ENCODE data around the gene DMC1.
"Not testable (repeated sequence)": the region's sequence is repeated elsewhere in the genome, so short reads cannot be mapped to it uniquely, and the experiment has no call there.

Gene DMC1, protein sequence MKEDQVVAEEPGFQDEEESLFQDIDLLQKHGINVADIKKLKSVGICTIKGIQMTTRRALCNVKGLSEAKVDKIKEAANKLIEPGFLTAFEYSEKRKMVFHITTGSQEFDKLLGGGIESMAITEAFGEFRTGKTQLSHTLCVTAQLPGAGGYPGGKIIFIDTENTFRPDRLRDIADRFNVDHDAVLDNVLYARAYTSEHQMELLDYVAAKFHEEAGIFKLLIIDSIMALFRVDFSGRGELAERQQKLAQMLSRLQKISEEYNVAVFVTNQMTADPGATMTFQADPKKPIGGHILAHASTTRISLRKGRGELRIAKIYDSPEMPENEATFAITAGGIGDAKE

DNA sequence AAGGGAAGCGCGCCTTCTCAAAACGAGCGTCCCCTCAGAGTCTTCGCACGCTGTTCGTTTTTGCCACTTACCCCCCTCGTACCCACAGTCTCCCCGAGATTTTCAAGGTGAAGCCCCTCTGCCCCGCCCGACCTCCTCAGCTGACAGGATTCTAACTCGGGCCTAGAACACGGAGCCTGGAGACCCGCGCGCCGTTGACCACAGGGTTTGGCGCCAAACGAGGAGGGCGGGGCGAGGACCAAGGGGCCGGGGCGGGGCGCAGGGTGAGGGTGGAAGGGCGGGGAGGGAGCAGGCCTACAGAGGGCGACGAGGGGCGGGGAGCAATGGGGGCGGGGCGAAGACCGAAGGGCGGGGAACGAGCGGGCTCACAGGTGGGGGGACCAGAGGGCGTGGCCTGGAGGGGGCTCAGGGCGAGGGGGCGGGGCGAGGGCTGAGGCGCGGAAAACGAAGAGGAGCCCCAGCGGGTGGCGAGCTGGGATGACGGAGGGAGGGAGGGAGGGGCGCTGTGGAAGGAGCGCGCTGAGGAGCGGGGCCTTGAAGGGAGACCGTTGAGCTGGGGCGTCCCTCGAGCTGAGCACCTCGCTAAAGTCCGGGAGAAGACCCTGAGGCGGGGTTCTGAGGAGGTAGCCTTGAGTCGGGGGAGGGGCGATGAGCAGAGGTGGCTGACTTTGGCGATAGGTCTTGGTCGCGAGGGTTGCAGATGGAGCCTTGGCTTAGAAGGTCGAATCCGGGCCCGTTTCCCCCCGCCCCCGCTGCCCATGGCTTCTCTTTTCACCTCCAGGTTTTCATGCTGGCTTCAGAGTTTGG lies at the start of gene DMC1:
DMC1 (minus strand) TSS at position 212 of the 807 bp plus-strand sequence. CDS start 1,927 bp downstream, outside the sequence.
- DNase-seq (ENCODE audit: low spot score): peak; percentile 99
- FAIRE-seq: peak; percentile 81

DNA sequence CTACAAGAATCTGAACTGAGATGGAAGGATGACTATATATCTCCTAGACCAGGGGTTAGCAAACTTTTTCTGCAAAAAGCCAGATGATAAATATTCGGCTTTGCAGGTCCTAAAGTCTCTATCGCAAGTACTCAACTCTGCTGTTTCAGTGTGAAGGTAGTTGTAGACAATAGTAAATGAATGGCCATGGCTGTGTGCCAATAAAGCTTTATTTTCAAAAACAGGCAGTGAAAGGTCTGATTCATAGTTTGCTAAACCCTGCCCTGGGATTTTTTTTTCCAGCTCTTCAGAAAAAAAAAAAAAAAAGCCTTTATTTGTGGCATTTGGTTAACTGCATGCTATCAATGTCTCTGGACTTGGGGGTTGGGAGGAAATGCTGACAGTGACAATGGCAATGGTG lies 48.7 kb upstream of the DMC1 start:
- no peak for DNase-seq (ENCODE audit: low spot score)
- FAIRE-seq: no peak

DNA sequence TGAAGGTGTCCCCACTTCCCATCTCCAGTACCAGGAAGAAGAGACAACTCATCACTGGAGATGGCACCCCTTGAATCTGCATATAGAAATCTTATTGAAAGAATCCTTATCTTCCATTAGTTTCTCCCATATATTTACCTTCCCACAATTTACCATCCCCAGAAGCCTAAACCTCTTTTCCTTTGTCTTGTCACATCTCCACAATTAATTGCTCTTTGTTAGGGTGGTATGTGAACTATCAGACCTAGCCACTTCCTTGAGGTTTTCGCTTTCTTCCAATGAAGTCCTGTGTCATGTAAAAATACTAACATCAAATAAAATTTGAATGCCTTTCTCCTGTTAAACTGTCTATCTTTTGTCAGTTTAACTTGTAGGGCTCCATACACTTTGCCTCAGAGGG lies 48.3 kb upstream of the DMC1 start:
- DNase-seq (ENCODE audit: low spot score) (no peak), FAIRE-seq (no peak)

DNA sequence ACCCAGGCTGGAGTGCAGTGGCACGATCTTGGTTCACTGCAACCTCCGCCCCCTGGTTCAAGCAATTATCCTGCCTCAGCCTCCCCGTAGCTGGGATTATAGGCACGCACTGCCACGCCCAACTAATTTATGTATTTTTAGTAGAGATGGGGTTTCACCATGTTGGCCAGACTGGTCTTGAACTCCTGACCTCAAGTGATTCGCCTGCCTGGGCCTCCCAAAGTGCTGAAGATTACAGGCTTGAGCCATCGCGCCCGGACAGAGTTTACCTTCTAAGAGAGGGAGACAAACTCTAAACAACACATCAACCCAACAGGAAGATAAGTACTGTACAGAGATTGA lies 45.1 kb upstream of the DMC1 start:
- FAIRE-seq; DNase-seq (ENCODE audit: low spot score): not testable (repeated sequence)

DNA sequence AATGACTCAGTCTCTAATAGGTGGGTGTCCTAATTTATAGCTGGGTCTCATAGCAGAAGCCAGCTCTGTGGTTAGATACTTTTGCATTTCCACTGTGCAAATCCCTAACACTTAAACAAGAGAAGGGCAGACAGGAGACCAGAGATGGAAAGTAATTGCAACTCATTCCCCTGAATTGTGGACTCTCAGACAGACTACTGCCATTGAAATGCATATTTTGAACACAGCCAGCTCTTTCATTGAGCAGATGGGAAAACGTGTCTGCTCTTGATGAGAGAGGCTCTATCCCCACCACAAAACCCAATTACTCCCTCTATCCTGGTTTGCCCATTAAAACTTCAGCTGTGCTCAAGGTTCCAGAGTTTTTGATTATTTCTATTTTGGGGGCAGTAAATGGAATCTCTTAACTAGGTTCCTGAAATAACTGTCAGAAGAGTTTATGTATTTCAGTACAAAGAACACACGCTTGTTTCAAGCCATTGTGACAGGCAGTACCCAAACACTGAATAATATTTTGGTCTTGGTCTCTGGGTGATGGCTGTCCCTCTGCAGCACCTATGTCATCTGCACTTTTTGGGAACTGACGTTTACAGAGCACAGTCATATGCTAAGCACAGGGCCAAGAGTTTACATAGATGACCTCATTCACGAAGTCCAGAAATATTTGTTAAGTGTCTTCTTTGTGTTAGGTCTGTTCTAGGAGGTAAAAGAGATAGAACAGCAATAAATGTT lies 44.5 kb upstream of the DMC1 start:
- FAIRE-seq (no peak), DNase-seq (ENCODE audit: low spot score) (no peak)

DNA sequence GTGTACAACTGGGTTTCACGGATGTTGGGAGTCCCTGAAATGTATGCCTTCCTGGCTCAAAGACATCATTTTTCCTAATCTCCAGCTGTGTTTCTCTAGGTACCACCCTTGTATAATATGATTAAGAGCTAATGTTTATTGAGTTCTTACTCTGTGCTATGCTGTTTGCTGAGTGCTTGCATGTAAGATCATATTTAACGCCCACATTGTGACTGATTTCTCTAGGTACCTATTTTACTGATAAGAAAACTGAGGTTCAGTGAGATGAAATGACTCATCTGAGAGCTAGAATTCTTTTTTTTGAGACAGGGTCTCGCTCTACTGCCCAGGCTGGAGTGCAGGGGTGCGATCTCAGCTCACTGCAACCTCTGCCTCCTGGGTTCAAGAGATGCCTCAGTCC lies 43.6 kb upstream of the DMC1 start:
- FAIRE-seq (no peak), DNase-seq (ENCODE audit: low spot score) (no peak)

DNA sequence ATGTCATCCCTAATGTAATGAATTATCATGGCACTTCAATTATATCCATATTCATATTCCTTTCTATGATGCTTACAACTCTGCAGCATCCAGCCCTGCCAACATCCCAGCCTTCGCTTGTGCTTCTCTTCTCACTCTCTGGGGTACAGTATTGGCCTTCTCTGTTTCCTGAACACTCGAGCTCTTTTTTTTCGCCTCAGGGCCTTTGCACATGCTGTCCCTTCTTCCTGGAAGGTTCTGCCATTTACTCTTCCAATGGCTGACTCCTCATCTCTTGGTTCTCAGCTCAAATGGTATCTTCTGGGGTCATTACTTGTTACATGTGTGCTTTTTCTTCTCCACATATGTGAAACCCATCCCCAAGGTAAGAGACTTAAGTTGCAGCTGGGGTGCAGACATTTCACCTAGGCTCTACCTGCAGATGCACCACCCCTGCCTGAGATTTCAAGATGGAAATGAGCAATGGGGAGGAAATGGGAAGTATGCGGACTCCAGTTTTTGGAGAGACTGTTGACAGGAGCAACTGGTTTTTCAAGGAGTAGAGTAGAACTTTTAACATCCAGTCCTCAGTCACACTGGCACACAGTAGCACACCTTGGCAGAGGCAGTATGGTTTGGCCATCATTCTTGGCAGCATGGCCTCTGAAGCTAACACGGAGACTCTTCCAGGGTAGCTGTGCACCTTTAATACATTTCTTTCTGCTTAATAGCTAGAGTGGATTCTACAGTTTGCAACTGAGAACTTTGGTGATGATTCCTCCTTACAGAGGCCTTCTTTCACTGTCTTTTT lies 42.4 kb upstream of the DMC1 start:
- FAIRE-seq (no peak), DNase-seq (ENCODE audit: low spot score) (no peak)

DNA sequence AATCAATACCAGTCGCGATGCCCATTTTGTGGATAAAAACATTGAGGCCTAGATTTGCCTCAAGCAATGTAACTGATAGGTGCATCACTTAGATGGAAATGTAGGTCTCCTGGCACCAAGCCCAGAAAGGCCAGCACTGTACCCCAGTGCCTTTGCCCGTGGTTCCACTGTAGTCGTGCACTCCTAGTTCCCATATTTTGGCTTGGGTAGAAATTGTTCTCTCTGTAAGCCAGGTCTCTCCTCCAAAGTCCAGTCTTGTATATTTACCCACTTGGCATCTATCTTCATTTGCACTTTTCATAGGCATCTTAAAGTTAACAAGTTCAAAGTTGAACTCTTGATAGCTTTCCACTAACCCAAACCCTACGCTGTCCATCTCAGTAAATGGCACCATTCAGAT lies 41.6 kb upstream of the DMC1 start:
- FAIRE-seq: no peak
- no peak for DNase-seq (ENCODE audit: low spot score)

DNA sequence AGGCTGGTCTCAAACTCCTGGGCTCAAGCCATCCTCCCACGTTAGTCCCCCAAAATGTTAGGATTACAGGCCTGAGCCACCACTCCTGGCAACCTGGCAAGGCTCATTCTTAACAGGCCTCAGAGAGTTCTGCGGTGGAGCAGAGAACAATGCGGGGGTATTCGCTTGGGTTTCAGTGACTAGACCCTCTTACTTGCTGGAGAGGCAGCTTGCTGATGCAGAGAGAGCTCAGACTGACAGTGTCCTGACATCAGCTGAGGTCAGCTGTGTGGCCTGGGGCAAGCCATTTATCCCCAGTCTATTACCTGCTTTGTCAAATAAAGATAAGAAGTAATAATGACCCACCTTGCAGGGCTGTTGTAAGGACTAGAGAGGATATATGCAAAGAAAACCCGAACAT lies 40.3 kb upstream of the DMC1 start:
- FAIRE-seq (no peak), DNase-seq (ENCODE audit: low spot score) (no peak)

DNA sequence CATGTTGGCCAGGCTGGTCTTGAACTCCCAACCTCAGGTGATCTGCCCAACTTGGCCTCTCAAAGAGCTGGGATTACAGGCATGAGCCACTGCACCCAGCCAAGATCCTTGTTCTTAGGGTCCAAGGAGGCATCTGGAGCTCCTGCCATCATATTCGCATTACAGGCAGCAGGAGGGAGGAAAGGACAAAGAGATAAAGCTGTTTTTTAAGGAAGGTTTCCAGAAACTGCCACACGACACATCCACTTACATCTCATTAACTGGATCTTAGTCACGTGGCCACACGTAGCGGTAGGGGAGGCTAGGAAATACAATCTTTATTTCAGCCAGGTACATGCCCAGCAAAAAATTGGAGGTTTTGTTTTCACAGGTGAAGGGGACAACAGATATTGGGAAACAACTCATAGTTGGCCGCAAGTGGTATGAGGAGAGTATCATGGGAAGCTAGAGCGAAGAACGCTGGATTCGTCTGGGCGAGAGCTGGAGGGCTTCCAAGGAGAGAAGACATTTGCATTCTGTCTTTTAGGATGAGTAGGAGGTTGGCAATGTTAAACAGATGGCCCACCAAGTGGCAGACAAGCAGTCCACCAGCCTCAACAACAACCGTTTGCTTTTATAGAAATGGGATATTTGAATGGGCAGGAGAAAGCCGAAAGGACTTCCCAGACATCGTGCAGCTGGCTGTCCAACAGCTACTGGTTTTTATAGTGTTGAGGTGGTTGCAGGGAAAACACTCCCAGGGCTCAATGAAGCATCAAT lies 39.2 kb upstream of the DMC1 start:
- FAIRE-seq (no peak), DNase-seq (ENCODE audit: low spot score) (no peak)

DNA sequence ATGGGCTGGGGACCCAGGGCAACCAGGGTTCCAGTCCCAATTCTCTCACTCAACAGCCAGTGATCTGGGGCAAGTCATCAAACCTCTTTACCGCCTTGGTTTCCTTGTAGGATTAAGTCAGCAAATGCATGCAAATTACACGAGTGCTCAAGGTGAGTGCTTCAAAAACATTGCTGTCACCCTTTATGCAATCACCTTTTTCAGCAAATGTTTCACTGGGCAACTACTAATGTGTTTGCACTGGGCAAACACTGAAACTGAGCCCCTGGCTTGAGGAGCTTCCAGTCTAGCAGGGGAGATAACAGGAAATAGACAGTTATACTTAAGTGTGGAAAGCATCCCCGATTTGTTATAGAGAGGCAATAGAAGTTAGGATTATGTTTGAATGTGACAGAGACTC lies 37.7 kb upstream of the DMC1 start:
- FAIRE-seq (no peak), DNase-seq (ENCODE audit: low spot score) (no peak)

DNA sequence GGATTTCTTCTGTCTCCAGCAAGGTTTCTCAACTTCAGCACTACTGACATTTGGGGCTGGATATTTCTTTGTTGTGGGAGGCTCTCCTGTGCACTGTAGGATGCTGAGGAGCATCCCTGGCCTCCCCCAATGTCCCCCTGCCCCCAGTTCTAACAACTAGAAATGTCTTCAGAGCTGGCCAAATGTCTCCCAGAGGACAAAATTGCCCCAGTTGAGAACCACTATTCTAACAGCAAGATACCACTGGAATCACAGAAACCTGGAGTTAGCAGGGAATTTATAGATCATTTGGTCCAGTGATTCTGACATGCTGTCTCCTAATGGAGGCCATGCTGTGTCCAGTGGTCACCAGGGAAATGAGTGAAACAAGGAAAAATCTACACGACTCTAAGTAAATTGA lies 32.2 kb upstream of the DMC1 start:
- DNase-seq (ENCODE audit: low spot score) (no peak), FAIRE-seq (no peak)

DNA sequence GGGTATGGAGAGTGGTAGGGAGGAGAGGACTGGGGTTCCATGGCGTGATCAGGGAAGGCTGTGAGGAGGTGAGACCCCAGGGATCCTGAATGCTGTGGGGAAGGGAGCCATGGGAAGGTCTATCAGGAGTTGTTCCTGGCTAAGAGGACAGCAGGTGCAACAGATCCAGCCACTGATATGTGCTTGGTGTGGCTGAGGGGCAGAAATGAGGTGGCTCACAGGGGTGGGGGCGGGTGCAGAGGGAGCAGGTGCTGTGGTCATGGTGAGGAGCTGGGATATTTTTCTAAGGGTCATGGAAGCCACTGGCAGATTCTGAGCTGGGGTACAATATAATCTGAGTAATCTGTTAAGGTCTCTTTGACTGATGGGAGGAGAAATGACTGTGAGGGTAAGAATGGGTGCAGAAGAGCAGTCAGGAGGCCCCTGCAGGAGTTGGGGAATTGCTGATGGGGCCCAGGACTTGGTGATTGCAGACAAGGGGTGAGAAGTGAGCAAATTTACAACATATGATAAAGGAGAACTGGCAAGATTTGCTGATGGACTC lies 31.3 kb upstream of the DMC1 start:
- no peak for DNase-seq (ENCODE audit: low spot score)
- no peak for FAIRE-seq

DNA sequence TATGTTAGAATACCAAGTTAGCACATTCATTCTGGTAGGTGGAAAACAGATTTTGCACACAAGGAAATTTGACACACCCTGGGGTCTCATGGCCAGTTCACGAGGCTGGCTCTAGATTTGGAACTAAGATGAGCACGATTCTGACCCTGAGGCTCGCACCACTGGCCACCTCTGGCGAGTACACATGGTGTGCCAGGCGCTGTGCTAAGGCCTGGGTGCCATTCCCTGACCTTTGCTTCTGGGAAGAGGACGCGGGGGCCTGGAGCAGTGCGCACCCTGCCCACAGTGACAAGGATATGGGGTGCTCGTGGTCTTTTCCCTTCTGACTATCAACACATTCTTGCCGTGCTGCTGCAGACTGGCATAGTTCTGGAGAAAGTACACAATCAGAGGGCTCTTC lies 29.5 kb upstream of the DMC1 start:
- DNase-seq (ENCODE audit: low spot score): no peak
- FAIRE-seq: no peak

DNA sequence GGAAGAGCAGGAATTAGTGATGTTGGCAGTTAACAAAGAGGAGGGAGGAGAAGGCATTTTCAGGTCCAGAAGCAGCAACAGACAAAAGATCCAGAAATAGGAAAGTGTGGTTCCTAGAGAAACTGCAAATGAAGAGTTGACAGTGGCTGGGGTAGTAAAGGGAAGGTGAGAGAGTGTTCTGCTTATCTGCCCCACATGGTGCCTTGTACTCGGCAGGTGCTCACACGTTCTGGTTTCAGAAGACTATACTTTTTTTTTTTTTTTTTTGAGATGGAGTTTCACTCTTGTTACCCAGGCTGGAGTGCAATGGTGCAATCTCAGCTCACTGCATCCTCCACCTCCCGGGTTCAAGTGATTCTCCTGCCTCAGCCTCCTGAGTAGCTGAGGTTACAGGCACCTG lies 12.9 kb upstream of the DMC1 start:
- FAIRE-seq; DNase-seq (ENCODE audit: low spot score): not testable (repeated sequence)

DNA sequence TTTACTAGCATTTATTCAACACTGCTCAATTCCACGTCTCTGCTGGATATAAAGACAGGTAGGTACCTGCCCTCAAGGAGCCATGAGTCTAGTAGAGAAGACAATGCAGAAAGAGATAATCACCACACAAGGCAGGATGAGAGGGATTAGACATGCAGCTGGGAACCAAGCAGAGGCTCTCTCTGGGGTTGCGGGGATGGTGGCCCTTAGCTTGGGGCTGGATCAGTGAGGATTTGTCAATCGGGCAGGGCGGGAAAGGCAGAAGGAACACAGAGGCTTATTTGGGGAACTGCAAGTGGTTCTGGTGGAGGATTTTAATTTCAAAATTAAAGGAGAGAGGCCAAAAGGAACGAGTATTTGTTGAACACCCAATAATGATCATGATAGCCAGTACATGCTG lies 8.5 kb upstream of the DMC1 start:
- no peak for FAIRE-seq
- no peak for DNase-seq (ENCODE audit: low spot score)

DNA sequence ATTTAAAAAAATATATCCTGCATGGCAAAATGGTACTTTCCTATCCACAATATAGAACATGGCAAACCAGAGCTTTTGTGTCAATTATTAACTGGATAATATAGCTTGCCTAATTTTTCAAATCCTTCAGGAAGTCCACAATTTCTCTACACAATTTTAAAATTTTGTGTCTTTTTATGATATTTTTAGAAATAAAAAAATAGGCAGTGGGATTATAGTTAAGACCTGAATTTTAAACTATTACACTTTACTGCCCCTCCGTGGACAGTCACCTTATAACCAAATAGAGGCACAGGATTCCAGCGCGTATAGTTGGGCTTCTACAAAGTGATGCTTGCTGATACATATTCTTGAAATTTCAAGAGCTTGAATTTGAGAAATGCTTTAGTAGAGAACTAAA lies 2.1 kb upstream of the DMC1 start:
- FAIRE-seq: no peak
- DNase-seq (ENCODE audit: low spot score): peak; percentile 58

DNA sequence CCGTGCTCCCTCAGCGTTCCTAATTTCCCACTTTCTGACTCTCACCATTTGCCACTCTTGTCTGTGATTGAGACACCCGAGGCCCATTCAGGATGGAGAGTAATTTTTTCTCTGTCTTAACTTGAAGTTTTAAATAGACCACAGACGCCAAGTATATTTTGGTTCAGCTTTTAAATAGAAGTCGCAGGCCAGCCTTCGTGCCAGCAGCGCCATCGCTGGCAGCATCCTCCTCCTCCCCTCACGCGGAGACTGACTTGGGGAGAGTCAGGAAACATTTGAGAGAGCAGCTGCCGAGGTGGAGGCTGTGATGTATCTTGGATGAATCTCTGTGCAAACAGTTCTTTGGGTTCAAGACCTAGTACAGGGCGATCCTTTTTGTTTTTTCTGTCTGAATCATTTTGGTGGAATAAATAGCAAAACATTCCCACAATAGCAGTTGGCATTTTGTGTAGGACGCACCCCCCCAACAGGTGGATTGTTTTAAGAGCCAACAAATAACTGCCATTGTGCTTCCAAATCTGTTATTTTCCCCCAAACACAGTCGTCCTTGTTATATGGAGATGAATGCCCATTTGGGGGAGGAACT lies 889 bp upstream of the DMC1 start:
- DNase-seq (ENCODE audit: low spot score) (peak; percentile 63), FAIRE-seq (no peak)

DNA sequence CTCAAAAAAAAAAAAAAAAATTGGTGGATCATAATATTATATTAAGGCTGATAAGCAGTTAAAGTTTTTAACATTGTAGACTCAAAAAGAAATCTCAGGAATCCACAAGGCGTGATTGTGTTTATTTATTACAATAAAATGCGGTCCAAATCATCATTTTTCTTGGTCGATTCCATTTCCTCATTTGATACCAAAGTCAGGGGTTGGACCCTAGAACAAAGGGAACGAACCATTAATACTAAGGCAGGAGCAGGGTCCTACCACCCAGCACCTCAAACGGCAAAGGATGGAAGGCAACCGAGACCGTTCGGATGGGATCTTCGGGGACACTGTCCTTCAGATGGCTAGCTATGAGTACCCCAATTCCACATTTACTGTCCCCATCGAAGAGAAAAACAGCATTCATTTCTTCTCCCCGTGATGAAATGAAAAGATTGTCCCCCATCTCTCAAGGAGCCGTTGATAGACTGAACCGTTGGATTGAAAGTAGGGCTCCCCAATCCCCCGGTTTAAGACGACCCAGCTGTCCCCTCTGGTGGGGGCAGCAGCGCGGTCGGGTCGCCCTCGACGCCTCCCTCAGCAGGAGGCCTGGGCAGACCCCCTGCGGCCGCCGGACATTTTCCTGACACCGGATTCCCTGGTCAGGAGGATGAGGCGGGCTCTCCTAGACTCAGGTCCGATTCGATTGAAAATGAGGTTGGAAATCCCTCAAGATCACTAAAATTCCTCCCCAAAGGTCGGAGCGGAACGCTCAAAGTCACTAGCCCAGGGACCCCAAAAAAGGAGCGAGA lies 607 bp downstream of the DMC1 start:
- DNase-seq (ENCODE audit: low spot score): no peak
- FAIRE-seq: no peak

Measured in urothelium cell line (cell line).